Hair follicular keratinocyte (primary cell): Measurements from ENCODE around the gene POLR1H. TPM values are rescaled to one million over a fixed set of nuclear protein-coding genes. Genes with fewer than 3 reads are reported as not detected.

Experiments
- total RNA-seq: library from RNA; depleted of rRNA; stranded (reverse); fragments of >200 nt; gene quantifications from 2 replicates; pipeline ENCODE4 v1.2.3, GENCODE V29; 2015

POLR1H gene, protein sequence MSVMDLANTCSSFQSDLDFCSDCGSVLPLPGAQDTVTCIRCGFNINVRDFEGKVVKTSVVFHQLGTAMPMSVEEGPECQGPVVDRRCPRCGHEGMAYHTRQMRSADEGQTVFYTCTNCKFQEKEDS
- 43.4 and 51.1 TPM in 2 replicates for total RNA-seq

DNA sequence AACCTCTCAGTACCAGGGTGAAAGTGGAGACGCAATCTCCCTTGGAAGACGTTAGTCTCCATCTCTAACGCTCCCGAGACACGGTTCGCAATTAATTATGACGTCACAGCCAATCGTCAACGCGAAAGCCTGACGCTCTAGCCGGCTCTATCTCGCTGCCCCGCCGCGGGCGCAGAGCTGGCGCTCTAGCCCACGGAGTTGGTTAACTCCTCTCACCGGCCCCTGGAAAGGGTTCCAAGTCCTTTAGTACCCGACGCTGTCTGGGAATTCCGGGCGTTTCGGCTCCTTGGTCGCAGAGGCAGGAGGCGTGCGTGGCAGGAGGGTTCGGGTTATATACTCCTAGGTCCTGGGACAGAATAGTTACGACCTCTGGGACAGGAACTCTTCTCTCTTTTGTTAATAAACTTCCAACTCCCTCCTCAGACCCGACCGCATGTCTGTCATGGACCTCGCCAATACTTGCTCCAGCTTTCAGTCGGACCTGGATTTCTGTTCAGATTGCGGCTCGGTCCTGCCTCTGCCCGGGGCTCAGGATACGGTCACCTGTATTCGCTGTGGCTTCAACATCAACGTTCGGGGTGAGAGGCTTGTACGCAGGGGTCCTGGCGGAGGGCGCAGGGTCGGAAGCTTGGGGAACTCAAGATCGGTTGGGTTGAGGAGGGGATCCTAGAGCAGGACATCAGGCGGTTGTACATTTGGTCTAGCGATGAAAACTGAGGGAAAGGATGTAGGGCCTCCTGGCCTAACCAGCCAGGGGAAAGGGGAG lies at the start of gene POLR1H:
POLR1H (plus strand) TSS at position 174 of the 766 bp plus-strand sequence; CDS start at position 434, 260 bp downstream.

GRCh38 chr6:30066577-30067459 lies 5.8 kb downstream of the POLR1H start, which contains the start of gene PPP1R11:
Gene PPP1R11, plus strand, starts transcription at chr6:30067198. Its CDS starts 213 bp downstream, at chr6:30067411.

GRCh38 chr6:30075094-30075789 lies 14.2 kb downstream of the POLR1H start, which contains the start of gene RNF39:
Gene RNF39, minus strand, starts transcription at chr6:30075769. Its CDS starts 184 bp downstream, at chr6:30075585.

DNA sequence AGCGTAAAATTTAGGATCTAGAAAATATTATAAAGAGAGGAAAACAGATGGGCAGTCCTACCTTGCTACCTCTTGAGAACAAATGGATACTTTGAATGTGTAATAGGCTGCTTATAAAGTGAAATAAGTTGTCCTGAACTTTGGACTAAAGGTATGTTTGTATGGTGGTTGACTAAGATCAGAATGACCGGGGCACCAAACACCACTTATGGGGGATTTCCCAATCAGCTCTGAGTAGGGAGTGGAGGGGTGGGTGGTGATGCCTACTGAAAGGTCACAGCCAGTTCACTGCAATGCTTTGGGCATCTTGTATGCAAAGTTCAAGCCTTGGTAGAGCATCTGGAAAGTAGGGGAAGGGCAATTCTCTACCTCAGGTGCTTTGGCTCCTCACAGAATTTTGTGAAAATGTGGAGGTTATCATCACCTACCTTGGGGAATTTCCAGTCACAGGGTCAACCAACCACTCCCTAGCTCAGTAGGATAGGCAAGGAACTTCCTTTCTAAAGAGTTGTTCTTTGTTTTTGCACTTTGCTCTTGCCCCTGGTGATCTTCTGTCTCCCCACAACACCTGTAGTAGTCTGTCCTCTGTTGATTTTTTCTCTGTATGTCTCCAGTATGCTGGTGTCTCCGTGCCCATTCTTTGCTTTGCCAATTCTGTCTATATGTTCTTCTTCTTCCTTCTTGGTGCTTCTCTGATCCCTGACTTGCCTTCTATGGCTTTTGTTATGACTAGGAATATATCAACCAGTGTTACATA lies 52.1 kb downstream of the POLR1H start, which contains the start of gene TRIM31:
TRIM31 (minus strand) TSS at position 88 of the 757 bp plus-strand sequence. CDS start 285 bp downstream, outside the sequence.

Other genes with a start within 250 kb of the POLR1H start
- gene HLA-G, start 233.4 kb upstream of the POLR1H start, total RNA-seq = 0.23 TPM in 1 of 2 replicates, not detected in the other
- gene HLA-A, start 118.7 kb upstream of the POLR1H start, total RNA-seq = 124 and 168 TPM in 2 replicates
- gene PPP1R11, start 5.9 kb downstream of the POLR1H start, total RNA-seq = 42.6 and 43.7 TPM in 2 replicates
- gene RNF39, start 14.5 kb downstream of the POLR1H start, total RNA-seq = 2.9 and 7.2 TPM in 2 replicates
- not detected in 2 replicates for gene TRIM31, start 51.8 kb downstream of the POLR1H start, total RNA-seq
- not detected in 2 replicates for gene TRIM40, start 74.9 kb downstream of the POLR1H start, total RNA-seq
- not detected in 2 replicates for gene TRIM10, start 99.9 kb downstream of the POLR1H start, total RNA-seq
- gene TRIM15, start 102.3 kb downstream of the POLR1H start, total RNA-seq = not detected in 2 replicates
- 28.9 and 33.2 TPM in 2 replicates for gene TRIM26, start 152.1 kb downstream of the POLR1H start, total RNA-seq